Medulla oblongata (tissue), 1 donor: ENCODE results near the gene MST1.
A peak's percentile ranks its signal among the peaks of the same experiment; 100 is the strongest.

ENCODE experiments used
- DNase-seq: peaks from one replicate; pipeline ENCODE4 v3.0.0-alpha.2; 2015; ENCODE audit errors: extremely low spot score

The MST1 gene

GRCh38 chr3:49656541-49657112 lies 32.6 kb downstream of the MST1 start:
- no peak for DNase-seq

GRCh38 chr3:49655731-49656285 lies 33.5 kb downstream of the MST1 start:
- no peak for DNase-seq

GRCh38 chr3:49654955-49655556 lies 34.2 kb downstream of the MST1 start:
- no peak for DNase-seq

GRCh38 chr3:49654176-49654825 lies 35.0 kb downstream of the MST1 start:
- no peak for DNase-seq

- no peak for DNase-seq
Measured at GRCh38 chr3:49653621-49654020, 35.7 kb downstream of the MST1 start.

- DNase-seq: no peak
Measured at GRCh38 chr3:49652903-49653415, 36.3 kb downstream of the MST1 start.

GRCh38 chr3:49652218-49652902 lies 36.9 kb downstream of the MST1 start:
- no peak for DNase-seq

GRCh38 chr3:49650637-49651036 lies 38.6 kb downstream of the MST1 start:
- no peak for DNase-seq

GRCh38 chr3:49650177-49650576 lies 39.1 kb downstream of the MST1 start:
- DNase-seq: no peak

- DNase-seq: no peak
Measured at GRCh38 chr3:49649576-49649975, 39.7 kb downstream of the MST1 start.

- no peak for DNase-seq
Measured at GRCh38 chr3:49648354-49649019, 40.8 kb downstream of the MST1 start.

GRCh38 chr3:49647741-49648140 lies 41.5 kb downstream of the MST1 start:
- peak; percentile 20 for DNase-seq

- no peak for DNase-seq
Measured at GRCh38 chr3:49646236-49646635, 43.0 kb downstream of the MST1 start.

- DNase-seq: no peak
Measured at GRCh38 chr3:49644684-49645083, 44.6 kb downstream of the MST1 start.

- DNase-seq: no peak
Measured at GRCh38 chr3:49642708-49643145, 46.5 kb downstream of the MST1 start.

GRCh38 chr3:49641921-49642707 lies 47.2 kb downstream of the MST1 start:
- DNase-seq: no peak

- DNase-seq: no peak
Measured at GRCh38 chr3:49641292-49641691, 48.0 kb downstream of the MST1 start.

- DNase-seq: no peak
Measured at GRCh38 chr3:49639551-49639950, 49.7 kb downstream of the MST1 start.

GRCh38 chr3:49638445-49638844 lies 50.8 kb downstream of the MST1 start:
- no peak for DNase-seq

- no peak for DNase-seq
Measured at GRCh38 chr3:49636883-49637609, 52.2 kb downstream of the MST1 start.
